K562 (cell line): ENCODE results near the gene ARFGAP1. TPM values are rescaled to one million over a fixed set of nuclear protein-coding genes. Genes with fewer than 3 reads are reported as not detected.

Experiments used
- ATAC-seq: fragments of 200-7000 bp; cut with Tn5 transposase; 3 replicates; pipeline ENCODE4 v1.9.1; 2020; ENCODE audit warnings: moderate library complexity
- BruUV-seq: library from RNA; stranded (reverse); fragments of 400-500 nt; replicated peaks from 2 replicates; lab custom pipeline; 2021; lab: Mats Ljungman, UMichigan
- CTCF ChIA-PET: fragments of 300-600 bp; formaldehyde crosslinking; extraction: SDS; loops from one replicate; lab custom pipeline; 2021; ENCODE audit warnings: low intra/inter-chr PET ratio; lab: Yijun Ruan, JAX
- POLR2A ChIA-PET: fragments of 300-600, 350-650 bp; sonication (Branson Sonifier 250); formaldehyde crosslinking; extraction: SDS; loops from one replicate; lab custom pipeline; 2021; ENCODE audit warnings: antibody characterized with exemption, inconsistent platforms; lab: Yijun Ruan, JAX
- DNase-seq, 4 experiments: peaks; one replicate each; pipeline versions ENCODE4 v3.0.0 to v3.0.0-alpha.2; 2011 to 2018; ENCODE audit warnings: low spot score in 3 of 4, mixed read lengths in 3 of 4; ENCODE audit errors: extremely low read depth in 1 of 4
- FAIRE-seq: peaks from 2 replicates; lab custom pipeline; 2011; peaks lifted over from hg19 to GRCh38; lab: Jason Lieb, UNC
- H2AFZ ChIP-seq: 2 replicates; pipeline ENCODE4 v1.6.0; 2011; ENCODE audit warnings: low read depth, low read length, control low read depth, inconsistent platforms
- H3K27ac ChIP-seq: fragments of 200-600 bp; 3 replicates; pipeline ENCODE4 v1.8.0; 2011; ENCODE audit warnings: low read depth, mild to moderate bottlenecking, control low read depth, inconsistent platforms, low read length, moderate library complexity, mixed read lengths; ENCODE audit errors: extremely low read depth
- H3K27me3 ChIP-seq, 2 experiments: fragments of 300-600 bp in 1 of 2; 2 replicates in 1 of 2; 3 replicates in 1 of 2; pipeline versions ENCODE4 v1.6.0 to v1.8.0; 2011; ENCODE audit warnings: inconsistent platforms in 2 of 2, low read length in 2 of 2, mild to moderate bottlenecking in 1 of 2, mixed read lengths in 1 of 2, moderate library complexity in 1 of 2; ENCODE audit not compliant: control insufficient read depth in 2 of 2, insufficient read depth in 2 of 2
- H3K36me3 ChIP-seq: fragments of 300-600 bp; 3 replicates; pipeline ENCODE4 v1.8.0; 2011; ENCODE audit warnings: mild to moderate bottlenecking, low read length, inconsistent platforms; ENCODE audit not compliant: control insufficient read depth, insufficient read depth
- H3K4me1 ChIP-seq, 2 experiments: fragments of 200-600 bp in 1 of 2; replicated peaks in 1 of 2; 2 replicates in 1 of 2; 3 replicates in 1 of 2; pipeline versions ENCODE4 v1.5.1 to v1.8.0; 2011; ENCODE audit warnings: inconsistent platforms in 2 of 2, low read length in 2 of 2, mild to moderate bottlenecking in 1 of 2, mixed read lengths in 1 of 2, moderate library complexity in 1 of 2; ENCODE audit not compliant: control insufficient read depth in 2 of 2, insufficient read depth in 2 of 2
- H3K4me2 ChIP-seq: 2 replicates; pipeline ENCODE4 v1.6.1; 2011; ENCODE audit warnings: low read length, control low read depth, inconsistent platforms, mixed read lengths; ENCODE audit not compliant: insufficient read depth
- H3K4me3 ChIP-seq: fragments of 200-600 bp; sonication (generic), shearing (Covaris generic); 2 replicates; pipeline ENCODE4 v1.5.1; 2016; ENCODE audit warnings: control low read depth, inconsistent platforms
- H3K79me2 ChIP-seq: fragments of 200-600 bp; 3 replicates; pipeline ENCODE4 v1.8.0; 2011; ENCODE audit warnings: low read length, inconsistent platforms; ENCODE audit not compliant: control insufficient read depth, insufficient read depth
- H3K9ac ChIP-seq, 2 experiments: 2 replicates each; pipeline versions ENCODE4 v1.6.0 to v1.6.1; 2011; ENCODE audit warnings: low read depth in 2 of 2, low read length in 2 of 2, control low read depth in 1 of 2, inconsistent platforms in 1 of 2, mild to moderate bottlenecking in 1 of 2, mixed read lengths in 1 of 2; ENCODE audit not compliant: insufficient read depth in 1 of 2
- H3K9me1 ChIP-seq: one replicate; pipeline ENCODE4 v1.6.0; 2011; ENCODE audit warnings: inconsistent platforms, mild to moderate bottlenecking, low read length, moderate library complexity; ENCODE audit not compliant: control insufficient read depth, insufficient read depth
- H3K9me3 ChIP-seq: replicated peaks from 2 replicates; pipeline ENCODE4 v1.5.1; 2011; ENCODE audit warnings: low read depth, low read length, inconsistent platforms; ENCODE audit not compliant: control insufficient read depth, insufficient read depth
- H4K20me1 ChIP-seq: replicated peaks from 2 replicates; pipeline ENCODE4 v1.6.1; 2011; ENCODE audit warnings: low read length, inconsistent platforms, mixed read lengths; ENCODE audit not compliant: control insufficient read depth, insufficient read depth
- ATF4 ChIP-seq: fragments of 450-650 bp; formaldehyde crosslinking; IDR thresholded peaks from 2 replicates; pipeline ENCODE4 v1.4.0; 2022; ENCODE audit warnings: mild to moderate bottlenecking, moderate library complexity
- CEBPG ChIP-seq, 3 experiments: fragments of 200-800 bp in 1 of 3; sonication (Bioruptor generic) in 1 of 3; sonication (generic) in 1 of 3; formaldehyde crosslinking in 1 of 3; IDR thresholded peaks in 2 of 3; conservative IDR thresholded peaks in 1 of 3; 2 replicates each; pipeline versions ENCODE4 v1.6.1 to v1.8.0; 2016 to 2022; ENCODE audit warnings: missing compliant biosample characterization in 2 of 3, missing genetic modification characterization in 2 of 3, mild to moderate bottlenecking in 1 of 3, missing genetic modification reagents in 1 of 3
- E2F1 ChIP-seq: sonication (generic); formaldehyde crosslinking; IDR thresholded peaks from 2 replicates; pipeline ENCODE4 v1.8.1; 2023; ENCODE audit warnings: mild to moderate bottlenecking, missing genetic modification reagents, moderate library complexity
- FOXM1 ChIP-seq, 2 experiments: fragments of 450-650 bp in 1 of 2; sonication (generic) in 1 of 2; formaldehyde crosslinking in 1 of 2; IDR thresholded peaks; 2 replicates each; pipeline versions ENCODE4 v1.6.1 to v1.9.0; 2017 to 2022; ENCODE audit warnings: low read depth in 2 of 2, mild to moderate bottlenecking in 2 of 2, missing genetic modification reagents in 1 of 2, moderate library complexity in 1 of 2
- GABPB1 ChIP-seq: sonication (generic); formaldehyde crosslinking; IDR thresholded peaks from 2 replicates; pipeline ENCODE4 v1.8.0; 2022; ENCODE audit warnings: mild to moderate bottlenecking, missing genetic modification reagents
- KLF6 ChIP-seq: fragments of 250-450 bp; sonication (Bioruptor Pico); IDR thresholded peaks from 2 replicates; pipeline ENCODE4 v1.4.0; 2020; ENCODE audit warnings: mild to moderate bottlenecking, moderate library complexity, borderline replicate concordance
- NFYB ChIP-seq: IDR thresholded peaks from 2 replicates; pipeline ENCODE4 v1.6.1; 2011; ENCODE audit warnings: mild to moderate bottlenecking, moderate library complexity; ENCODE audit not compliant: insufficient read length; ENCODE audit errors: extremely low read depth
- SRSF9 ChIP-seq: fragments of 200-400 bp; formaldehyde crosslinking; IDR thresholded peaks from 2 replicates; pipeline ENCODE4 v1.6.1; 2017; ENCODE audit warnings: low read depth, low read length, borderline replicate concordance
- TCF15 ChIP-seq: fragments of 250-450 bp; sonication (Bioruptor Pico); IDR thresholded peaks from 2 replicates; pipeline ENCODE4 v1.8.0; 2022; ENCODE audit warnings: moderate library complexity, mild to moderate bottlenecking, inconsistent platforms
- ZFP30 ChIP-seq: fragments of 250-450 bp; sonication (Bioruptor Pico); IDR thresholded peaks from 2 replicates; pipeline ENCODE4 v1.8.0; 2022; ENCODE audit warnings: moderate library complexity, mild to moderate bottlenecking, inconsistent platforms, borderline replicate concordance
- ZFP36 ChIP-seq: fragments of 150-350 bp; IDR thresholded peaks from 2 replicates; pipeline ENCODE4 v1.6.1; 2018; ENCODE audit warnings: low read length, low read depth; ENCODE audit not compliant: partially characterized antibody
- ZNF217 ChIP-seq: sonication (generic); formaldehyde crosslinking; IDR thresholded peaks from 2 replicates; pipeline ENCODE4 v1.8.0; 2022; ENCODE audit warnings: mild to moderate bottlenecking, missing genetic modification reagents
- ZNF282 ChIP-seq: sonication (generic); formaldehyde crosslinking; IDR thresholded peaks from 2 replicates; pipeline ENCODE4 v1.8.1; 2023; ENCODE audit warnings: missing genetic modification reagents
- ZNF316 ChIP-seq: fragments of 450-650 bp; IDR thresholded peaks from 2 replicates; pipeline ENCODE4 v1.6.1; 2016
- ZNF347 ChIP-seq: fragments of 450-650 bp; formaldehyde crosslinking; IDR thresholded peaks from 2 replicates; pipeline ENCODE4 v1.4.0; 2020; ENCODE audit warnings: low read depth, mild to moderate bottlenecking, moderate library complexity
- ZNF518B ChIP-seq: fragments of 250-450 bp; sonication (Bioruptor Pico); IDR thresholded peaks from 2 replicates; pipeline ENCODE4 v1.5.0; 2021; ENCODE audit warnings: mild to moderate bottlenecking, moderate library complexity
- WGBS: fragments of 100-300 bp; shearing (Covaris generic); methylation state at CpG from one replicate; pipeline ENCODE4 v1.1.6; 2016; ENCODE audit warnings: low coverage, mixed read lengths; ENCODE audit not compliant: insufficient coverage; ENCODE audit errors: missing lambda C conversion rate; 5-methylcytosine and 5-hydroxymethylcytosine counted together
- in situ Hi-C: fragments of 300-500 bp; cut with MboI; formaldehyde crosslinking; loops from 4 replicates; pipeline ENCODE4 v1.15.0; 2018; ENCODE audit warnings: inconsistent platforms, mixed read lengths
- intact Hi-C: fragments of 100-400 bp; cut with micrococcal nuclease; formaldehyde crosslinking; loops from 2 replicates; pipeline ENCODE4 v1.14.2; 2022
- polyA plus RNA-seq, 8 experiments: library from polyadenylated mRNA; depleted of rRNA in 4 of 8; stranded (reverse) in 5 of 8; unstranded in 3 of 8; fragments of >200 nt; fragmentation: Nextera tagmentation in 2 of 8; fragmentation: Illumina TruSeq in 1 of 8; extraction: Ambion mirVana in 2 of 8; extraction: Trizol in 1 of 8; gene quantifications; 2 replicates each; pipeline versions ENCODE4 v1.2.1 to v1.2.3, GENCODE V29; 2011 to 2014; ENCODE audit warnings: inconsistent platforms in 1 of 8, missing spikeins in 1 of 8
- total RNA-seq, 7 experiments: library from RNA; depleted of rRNA in 6 of 7; stranded (reverse); fragments of >200 nt in 6 of 7; fragmentation: Illumina TruSeq in 2 of 7; extraction: Trizol in 2 of 7; gene quantifications; 2 replicates each; pipeline versions ENCODE4 v1.2.1 to v1.2.3, GENCODE V29; 2011 to 2021; ENCODE audit warnings: low replicate concordance in 1 of 7

ARFGAP1 gene
- total and polyA plus RNA-seq, 9 of the 15 experiments (the other 6 are each of a cell fraction or from before 2014, with no cell fraction given) = 0.53 to 102 (median 33.5) TPM

- Histone ChIP-seq H3K4me2 (no peak overlapping the region), H3K27ac (no peak overlapping the region), H3K9me1 (no peaks in the 10 kb centered on the region), H2AFZ (no peak overlapping the region), H3K36me3 (no peaks in the 10 kb centered on the region), H3K79me2 (no peaks in the 10 kb centered on the region), H3K4me3 (no peak overlapping the region), H3K27me3 (peaks cover 25 to 78% of the 10 kb centered on the region in 2 experiments; a peak in 4 of 5 replicates), H3K9me3 (no peaks in the 10 kb centered on the region), H3K9ac (no peak overlapping the region), H4K20me1 (peaks cover 16% of the 10 kb centered on the region; the same call in 1 of the 2 replicates), H3K4me1 (peaks cover 0 to 30% of the 10 kb centered on the region in 2 experiments; a peak in 2 of 5 replicates)
- no peak for FAIRE-seq
- CTCF ChIA-PET = no interaction called here
- in situ Hi-C loops (no loop called here), intact Hi-C loops (no loop called here)
- BruUV-seq = no TSS peak
- under 1% methylated on average over 15 of the region's 16 CpGs for WGBS
- DNase-seq = no peak
- ATAC-seq = no peak
- POLR2A ChIA-PET = interaction anchor here (0.7 kb wide), 1 partner anchor 171 kb away, joined by 3 read pairs; no protein-coding TSS in a partner anchor
- TF ChIP-seq ZNF518B (no peak), TCF15 (no peak), ZNF316 (no peak), ZFP36 (no peak), CEBPG (CRISPR knock-in tag; IDR thresholded peaks at IDR 0.05) (no peak), CEBPG (tag; conservative IDR thresholded peaks at IDR 0.05 in 1 of 2, IDR thresholded peaks at IDR 0.05 in 1 of 2) (no peak), GABPB1 (CRISPR knock-in tag) (no peak), KLF6 (no peak), ZNF217 (no peak), ZFP30 (no peak), NFYB (no peak), FOXM1 (IDR thresholded peaks at IDR 0.05; ENCODE audit: low read depth) (no peak), FOXM1 (CRISPR knock-in tag; IDR thresholded peaks at IDR 0.05; ENCODE audit: low read depth) (no peak), SRSF9 (no peak), ZNF347 (CRISPR knock-in tag) (no peak), E2F1 (CRISPR knock-in tag) (no peak), ATF4 (CRISPR knock-in tag) (no peak), ZNF282 (CRISPR knock-in tag) (no peak)
Observed at GRCh38 chr20:63253065-63253437, 19.6 kb upstream of the ARFGAP1 start.
